Cardiac muscle cell (in vitro differentiated cells and primary cell): Measurements from ENCODE around the gene TOP3B. TPM values are rescaled to one million over a fixed set of nuclear protein-coding genes. Genes with fewer than 3 reads are reported as not detected.

ENCODE experiments used
- DNase-seq, 2 donors: peaks; one replicate each; pipeline versions ENCODE4 v3.0.0 to v3.0.0-alpha.2; 2010 to 2017; ENCODE audit warnings: low read depth in 1 of 2, low spot score in 1 of 2
- H3K27ac ChIP-seq: fragments of 200-600 bp; sonication (generic); 2 replicates; pipeline ENCODE4 v1.5.1; 2016
- H3K27me3 ChIP-seq: fragments of 200-600 bp; sonication (generic); 2 replicates; pipeline ENCODE4 v1.6.0; 2016; ENCODE audit warnings: control low read depth
- H3K36me3 ChIP-seq: fragments of 200-600 bp; sonication (generic); 2 replicates; pipeline ENCODE4 v1.5.1; 2016; ENCODE audit warnings: control low read depth
- H3K4me1 ChIP-seq: fragments of 200-600 bp; sonication (generic); 2 replicates; pipeline ENCODE4 v1.8.1; 2017; ENCODE audit warnings: low read depth, mild to moderate bottlenecking, mixed run types
- H3K4me3 ChIP-seq: fragments of 200-600 bp; sonication (generic); 2 replicates; pipeline ENCODE4 v1.5.1; 2016; ENCODE audit warnings: mild to moderate bottlenecking
- H3K9me3 ChIP-seq: fragments of 200-600 bp; sonication (generic); 2 replicates; pipeline ENCODE4 v1.5.1; 2017; ENCODE audit warnings: low read depth, mild to moderate bottlenecking, control low read depth
- CTCF ChIP-seq: IDR thresholded peaks from 2 replicates; pipeline ENCODE4 v1.5.1; 2012; ENCODE audit warnings: low read depth, mild to moderate bottlenecking, low read length
- polyA plus RNA-seq: library from polyadenylated mRNA; unstranded; fragments of >200 nt; fragmentation: Nextera tagmentation; extraction: Ambion mirVana; gene quantifications from 2 replicates; pipeline ENCODE4 v1.2.1, GENCODE V29; 2016
- total RNA-seq: library from RNA; depleted of rRNA; stranded (reverse); fragments of >200 nt; gene quantifications from 2 replicates; pipeline ENCODE4 v1.2.3, GENCODE V29; 2016

Gene TOP3B
- total and polyA plus RNA-seq, 2 experiments from 2014 or later, result 30.7 to 43.6 TPM

- no peak for DNase-seq
- H3K27me3 ChIP-seq, result peaks cover 87% of the 10 kb centered on the region
- no peaks in the 10 kb centered on the region for H3K4me1 ChIP-seq
- no peak overlapping the region for H3K27ac ChIP-seq
- no peak for TF ChIP-seq CTCF
- H3K4me3 ChIP-seq, result no peak overlapping the region
- H3K9me3 ChIP-seq, result no peaks in the 10 kb centered on the region
- H3K36me3 ChIP-seq, result no peaks in the 10 kb centered on the region
These were observed 16.1 kb upstream of the TOP3B start for GRCh38 chr22:21998595-21999247.

GRCh38 chr22:21996175-21996720 lies 13.7 kb upstream of the TOP3B start:
- Histone ChIP-seq H3K9me3 (no peaks in the 10 kb centered on the region), H3K4me1 (no peaks in the 10 kb centered on the region), H3K27me3 (peaks cover 77% of the 10 kb centered on the region), H3K27ac (no peak overlapping the region), H3K36me3 (no peaks in the 10 kb centered on the region), H3K4me3 (no peak overlapping the region)
- no peak for TF ChIP-seq CTCF
- DNase-seq, result no peak

- no peak overlapping the region for H3K4me3 ChIP-seq
- H3K9me3 ChIP-seq, result no peaks in the 10 kb centered on the region
- H3K36me3 ChIP-seq, result no peaks in the 10 kb centered on the region
- no peak overlapping the region for H3K27ac ChIP-seq
- H3K4me1 ChIP-seq, result no peaks in the 10 kb centered on the region
- peaks cover 77% of the 10 kb centered on the region for H3K27me3 ChIP-seq
- no peak for TF ChIP-seq CTCF
- DNase-seq, result no peak
These were observed 13.1 kb upstream of the TOP3B start for GRCh38 chr22:21995660-21996059.

GRCh38 chr22:21994881-21995444 lies 12.4 kb upstream of the TOP3B start:
- no peaks in the 10 kb centered on the region for H3K36me3 ChIP-seq
- H3K9me3 ChIP-seq, result no peaks in the 10 kb centered on the region
- no peak for DNase-seq
- H3K27me3 ChIP-seq, result peaks cover 76% of the 10 kb centered on the region
- H3K4me1 ChIP-seq, result no peaks in the 10 kb centered on the region
- TF ChIP-seq CTCF, result no peak
- no peak overlapping the region for H3K27ac ChIP-seq
- no peak overlapping the region for H3K4me3 ChIP-seq

GRCh38 chr22:21992593-21993237 lies 10.1 kb upstream of the TOP3B start:
- H3K27me3 ChIP-seq, result peaks cover 78% of the 10 kb centered on the region
- no peak for TF ChIP-seq CTCF
- H3K9me3 ChIP-seq, result no peaks in the 10 kb centered on the region
- no peak for DNase-seq
- H3K4me1 ChIP-seq, result no peaks in the 10 kb centered on the region
- H3K27ac ChIP-seq, result no peak overlapping the region
- no peaks in the 10 kb centered on the region for H3K36me3 ChIP-seq
- no peak overlapping the region for H3K4me3 ChIP-seq
